HTR-8/SVneo (cell line): ENCODE measurements around the gene AKR1C1.
A peak's percentile ranks its signal among the peaks of the same experiment; 100 is the strongest.
"Not testable (repeated sequence)": the region's sequence is repeated elsewhere in the genome, so short reads cannot be mapped to it uniquely, and the experiment has no call there.

Experiments
- DNase-seq: peaks from one replicate; pipeline ENCODE4 v3.0.0; 2011; ENCODE audit warnings: low spot score, mixed read lengths; ENCODE audit not compliant: insufficient read length
- FAIRE-seq: peaks from 2 replicates; lab custom pipeline; 2011; peaks lifted over from hg19 to GRCh38; lab: Jason Lieb, UNC

AKR1C1 gene

DNA sequence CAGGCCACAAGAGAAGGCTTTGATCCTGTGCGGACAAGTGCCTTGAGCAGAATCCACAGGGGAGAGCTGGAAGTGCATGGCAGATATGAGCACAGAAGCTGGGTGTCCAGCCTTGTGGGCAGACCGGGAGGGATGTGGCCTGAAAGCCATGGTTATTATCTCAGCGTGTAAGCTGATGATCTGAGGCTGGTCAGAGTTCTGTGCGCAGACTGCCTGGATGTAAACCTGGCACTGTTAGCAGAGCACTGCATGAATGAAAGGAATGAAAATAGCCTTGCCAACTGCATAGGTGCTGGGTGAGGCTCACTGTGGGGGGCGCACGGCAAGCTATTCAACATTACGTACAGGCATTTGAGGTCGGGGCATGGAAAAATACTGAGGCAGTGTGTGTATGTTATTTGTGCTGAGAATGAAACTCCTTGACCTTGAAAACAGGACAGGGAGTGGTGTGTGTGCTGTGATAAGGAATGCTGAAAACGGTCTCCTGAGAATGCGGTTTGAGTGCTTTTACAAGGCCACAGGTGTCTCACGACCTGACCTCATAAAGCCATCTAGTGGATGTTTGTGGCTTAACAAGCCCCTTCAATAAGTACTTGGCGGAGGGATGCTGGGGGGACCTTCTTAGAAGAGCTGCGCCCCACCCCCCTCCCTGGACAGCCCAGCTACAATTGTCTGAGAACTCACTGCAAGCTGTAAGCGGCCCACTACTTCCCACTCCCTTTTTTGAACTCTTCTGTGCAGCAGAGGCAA lies 18.7 kb downstream of the AKR1C1 start:
- FAIRE-seq = no peak
- DNase-seq = peak; percentile 5

DNA sequence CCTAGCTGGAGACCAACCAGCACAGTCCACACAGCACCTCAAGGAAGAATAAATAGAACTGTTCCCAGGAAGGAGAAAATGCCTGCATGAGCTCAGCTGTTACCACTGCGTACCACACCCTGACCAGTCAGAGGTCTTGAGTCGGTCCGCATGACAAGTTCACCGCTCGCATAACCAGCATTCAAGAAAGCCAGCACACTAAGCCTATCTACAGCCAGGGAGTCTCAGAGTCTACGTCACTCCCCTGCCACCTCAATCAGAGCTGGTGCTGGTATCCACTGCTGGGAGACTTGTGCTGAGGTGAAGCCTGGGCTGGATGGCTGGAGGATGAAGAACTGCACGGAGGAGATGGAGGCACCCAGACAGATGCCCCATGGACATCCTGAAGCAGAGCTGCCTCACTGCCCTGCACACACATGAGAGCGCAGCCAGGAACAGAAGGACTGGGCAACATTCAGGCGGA lies 19.6 kb downstream of the AKR1C1 start:
- no peak for DNase-seq

DNA sequence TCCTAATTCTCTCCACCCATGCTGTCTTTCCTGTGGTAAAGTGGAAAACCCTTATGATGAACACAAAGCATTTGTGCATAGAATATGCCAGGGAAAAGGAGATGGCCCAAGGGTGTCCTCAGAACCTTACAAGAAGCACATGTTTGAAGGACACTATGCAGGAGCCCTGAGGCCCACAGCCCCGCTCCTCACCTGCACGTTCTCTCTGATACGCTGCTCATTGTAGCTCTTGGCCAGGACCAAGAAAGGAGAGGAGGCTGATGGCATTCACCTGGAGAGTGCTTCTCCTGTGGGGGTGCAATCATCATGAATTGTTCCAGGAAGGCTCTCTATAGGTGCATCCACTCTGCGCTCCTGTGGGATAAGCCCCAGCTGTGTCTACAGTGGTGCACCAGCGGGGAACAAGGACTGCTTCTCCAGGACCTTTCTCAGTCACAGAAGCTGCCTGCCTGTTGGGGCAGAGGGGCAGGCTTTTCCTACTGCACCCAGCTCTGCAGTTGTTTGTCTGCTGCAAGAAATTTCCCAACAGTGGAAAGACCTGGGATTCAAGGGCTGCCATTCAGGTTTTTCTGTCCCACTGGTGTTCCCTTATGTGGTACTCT lies 20.5 kb downstream of the AKR1C1 start:
- FAIRE-seq (no peak), DNase-seq (no peak)

More for the DNA sequence above, 19.6 kb downstream of the AKR1C1 start:
- FAIRE-seq = no peak

DNA sequence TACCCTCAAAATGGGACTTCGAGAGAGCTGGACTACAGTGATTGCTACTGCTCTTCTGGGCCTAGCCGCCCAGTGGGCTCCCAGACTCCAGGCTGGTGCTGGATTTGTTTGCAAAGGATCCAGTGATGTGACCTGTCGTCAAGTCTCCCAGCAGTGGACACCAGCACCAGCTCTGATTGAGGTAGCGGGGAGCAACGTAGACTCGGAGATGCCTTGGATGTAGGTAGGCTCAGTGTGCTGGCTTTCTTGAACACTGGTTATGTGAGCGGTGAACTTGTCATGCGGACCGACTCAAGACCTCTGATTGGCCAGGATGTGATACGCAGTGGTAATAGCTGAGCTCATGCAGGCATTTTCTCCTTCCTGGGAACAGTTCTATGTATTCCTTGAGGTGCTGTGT lies 21.0 kb downstream of the AKR1C1 start:
- FAIRE-seq (no peak), DNase-seq (no peak)

DNA sequence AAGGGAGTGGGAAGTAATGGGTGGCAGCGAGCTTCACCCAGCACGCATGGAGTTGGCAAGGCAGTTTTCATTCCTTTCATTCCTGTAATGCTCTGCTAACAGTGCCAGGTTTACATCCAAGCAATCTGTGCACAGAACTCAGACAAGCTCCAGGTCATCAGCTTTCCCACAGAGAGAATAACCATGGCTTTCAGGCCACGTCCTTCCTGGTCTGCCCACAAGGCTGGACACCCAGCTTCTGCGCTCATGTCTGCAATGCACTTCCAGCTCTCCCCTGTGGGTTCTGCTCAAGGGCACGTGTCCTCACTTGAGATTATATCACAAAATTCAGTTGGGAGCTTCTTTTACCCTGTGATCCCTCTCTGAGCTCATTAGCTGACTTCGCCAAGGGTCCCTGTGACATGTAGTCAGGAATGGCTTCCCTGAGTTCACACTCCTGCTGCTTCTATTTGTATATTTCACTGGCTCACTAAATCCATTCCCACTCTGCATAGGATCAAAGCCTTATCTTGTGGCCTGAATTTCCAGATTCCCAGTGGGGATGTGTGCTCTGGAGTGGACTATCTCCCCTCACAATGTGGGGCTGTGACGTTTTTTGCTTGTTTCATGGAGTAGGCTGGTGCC lies 21.9 kb downstream of the AKR1C1 start:
- DNase-seq (no peak), FAIRE-seq (no peak)

DNA sequence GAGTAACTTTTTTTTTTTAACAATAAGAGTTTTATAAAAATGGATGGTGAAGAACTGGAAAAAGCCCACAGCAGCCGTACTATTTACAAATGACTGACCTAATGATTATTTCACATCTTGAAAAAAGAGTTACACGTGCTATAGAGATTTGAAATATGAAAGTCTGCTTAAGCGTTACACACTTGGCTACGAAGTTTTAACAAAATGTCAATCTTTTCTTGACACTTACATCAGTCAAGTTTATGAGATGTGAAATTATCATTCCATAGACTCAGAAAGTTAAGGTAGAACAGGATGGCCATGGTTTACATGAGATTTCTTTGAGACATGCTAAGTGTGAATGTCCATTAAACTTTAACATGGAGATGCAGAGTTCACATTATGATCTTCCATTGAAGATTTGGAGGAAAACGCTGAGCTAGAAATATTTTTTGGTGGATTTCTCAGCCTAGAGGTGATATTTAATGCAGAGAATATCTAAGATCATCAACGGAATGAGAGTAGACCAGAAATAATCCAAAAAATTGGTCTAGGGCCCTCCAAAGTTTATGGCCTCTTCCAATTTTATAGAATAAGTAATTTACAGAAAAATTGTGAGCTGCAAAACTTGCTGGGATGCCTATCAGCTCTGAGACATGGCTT lies 24.9 kb downstream of the AKR1C1 start:
- not testable (repeated sequence) for FAIRE-seq, DNase-seq

DNA sequence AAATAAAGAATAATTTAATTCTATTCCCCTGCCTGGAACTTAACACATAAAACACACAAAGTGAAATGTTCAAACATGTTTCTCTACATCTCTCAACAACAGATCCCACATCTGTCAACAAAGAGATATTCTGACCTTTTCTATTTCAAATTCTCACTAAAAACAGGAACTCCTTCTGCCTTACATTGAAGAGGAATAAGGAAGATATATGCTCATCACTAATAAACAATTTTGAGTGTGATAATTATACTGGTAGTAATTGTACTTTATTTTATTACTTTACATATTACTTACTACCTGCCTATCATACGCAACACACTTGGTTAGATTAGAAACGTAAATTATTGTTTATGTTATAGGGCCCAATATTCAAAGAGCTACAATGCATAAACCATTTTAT lies 27.0 kb downstream of the AKR1C1 start:
- FAIRE-seq (no peak), DNase-seq (no peak)

DNA sequence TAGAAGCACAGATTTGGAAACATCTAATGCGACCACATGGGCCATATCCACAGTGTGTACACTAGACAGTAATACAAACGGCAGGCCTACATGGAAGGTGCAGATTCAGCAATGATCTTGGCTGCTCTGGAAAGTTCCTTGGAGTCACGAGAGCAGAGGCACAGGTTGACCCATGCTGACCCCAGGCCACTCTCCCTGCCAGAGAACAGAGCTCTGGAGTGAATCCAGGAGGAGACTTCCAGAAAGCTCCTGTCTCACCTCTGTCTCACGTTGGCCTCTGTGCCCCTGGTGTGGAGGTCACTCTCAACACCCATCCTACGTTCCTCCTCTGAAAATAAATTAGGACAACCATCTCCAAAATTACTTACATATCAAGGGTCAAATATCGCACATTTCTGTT lies 28.2 kb downstream of the AKR1C1 start:
- DNase-seq, FAIRE-seq: not testable (repeated sequence)

DNA sequence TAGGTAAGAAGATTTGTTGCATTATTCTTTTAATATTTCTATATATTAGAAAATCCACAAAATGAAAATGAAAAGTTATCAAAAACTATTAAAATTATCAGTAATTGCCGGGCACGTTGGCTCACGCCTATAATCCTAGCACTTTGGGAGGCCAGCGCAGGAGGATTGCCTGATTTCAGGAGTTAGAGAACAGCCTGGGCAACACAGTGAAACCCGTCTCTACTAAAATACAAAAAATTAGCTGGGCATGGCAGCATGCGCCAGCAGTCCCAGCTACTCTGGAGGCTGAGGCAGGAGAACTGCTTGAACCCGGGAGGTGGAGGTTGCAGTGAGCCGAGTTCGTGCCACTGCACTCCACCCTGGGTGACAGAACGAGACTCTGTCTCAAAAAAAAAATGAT lies 29.3 kb downstream of the AKR1C1 start:
- not testable (repeated sequence) for DNase-seq, FAIRE-seq

DNA sequence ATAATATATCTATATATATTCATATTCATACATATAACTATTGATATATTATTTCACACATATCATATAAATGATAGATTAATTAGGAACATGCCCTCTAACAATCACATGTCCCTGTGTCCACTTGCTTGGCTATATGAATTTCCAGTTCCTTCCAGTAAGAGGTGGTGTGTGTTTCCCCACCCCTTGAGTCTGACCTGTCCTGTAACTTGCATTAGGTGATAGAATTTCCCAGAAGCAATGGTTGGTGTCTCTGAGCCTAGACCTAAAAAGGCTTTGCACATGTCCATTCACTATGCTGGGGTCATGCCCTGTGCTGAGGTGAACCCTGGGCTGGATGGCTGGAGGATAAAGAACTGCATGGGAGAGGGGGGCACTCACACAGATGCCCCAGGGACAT lies 31.0 kb downstream of the AKR1C1 start:
- not testable (repeated sequence) for DNase-seq, FAIRE-seq

DNA sequence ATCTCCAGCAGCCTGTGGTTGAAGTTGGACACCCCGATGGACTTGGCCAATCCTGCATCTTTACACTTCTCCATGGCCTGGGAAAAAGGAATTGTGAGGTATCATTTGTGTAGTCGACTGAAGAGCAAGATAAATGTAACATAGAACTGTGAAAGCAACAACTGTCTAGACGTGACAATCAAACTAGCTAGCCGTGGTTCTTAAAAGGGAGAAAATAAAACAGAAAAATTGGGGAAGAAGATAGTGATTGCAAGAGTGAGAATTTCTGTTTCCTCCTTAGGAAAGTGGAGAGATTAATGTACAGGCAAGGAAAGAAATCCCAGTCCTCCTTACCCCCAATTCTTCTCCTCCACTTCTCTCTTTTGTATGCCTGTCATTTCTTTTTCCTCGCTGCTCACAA lies 35.5 kb downstream of the AKR1C1 start:
- FAIRE-seq (no peak), DNase-seq (no peak)

DNA sequence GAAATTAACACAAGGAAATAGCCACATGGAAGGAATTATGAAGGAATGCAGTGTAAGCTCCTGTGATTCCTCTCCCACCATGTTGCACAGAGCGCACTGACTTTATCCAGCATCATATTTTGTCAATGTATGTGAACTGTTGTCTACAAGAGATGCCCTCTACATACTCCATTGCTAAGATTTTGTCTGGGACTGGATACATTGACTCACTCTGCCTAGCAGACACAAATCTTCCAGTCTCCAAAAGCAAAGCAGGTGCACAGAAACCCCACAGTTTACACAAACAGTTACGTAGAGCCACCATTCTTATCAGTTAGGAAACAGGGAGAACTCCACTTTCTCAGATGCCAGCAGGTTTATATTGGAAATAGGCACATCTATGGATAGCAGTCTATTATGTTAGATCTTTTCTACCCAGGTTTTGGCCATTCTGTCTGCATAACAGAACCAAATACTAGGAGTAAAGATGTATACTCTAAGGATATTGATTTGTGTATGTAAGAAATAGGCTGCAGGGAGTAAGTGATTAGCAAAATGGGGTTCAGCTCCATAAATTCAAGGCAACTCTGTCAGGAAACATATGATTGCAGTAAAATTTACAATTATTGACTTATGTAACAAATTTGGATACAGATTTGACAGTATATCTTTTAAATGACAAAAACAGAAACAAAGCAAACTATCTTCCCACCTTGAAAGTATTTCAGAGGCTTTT lies 39.0 kb downstream of the AKR1C1 start:
- DNase-seq (no peak), FAIRE-seq (no peak)

DNA sequence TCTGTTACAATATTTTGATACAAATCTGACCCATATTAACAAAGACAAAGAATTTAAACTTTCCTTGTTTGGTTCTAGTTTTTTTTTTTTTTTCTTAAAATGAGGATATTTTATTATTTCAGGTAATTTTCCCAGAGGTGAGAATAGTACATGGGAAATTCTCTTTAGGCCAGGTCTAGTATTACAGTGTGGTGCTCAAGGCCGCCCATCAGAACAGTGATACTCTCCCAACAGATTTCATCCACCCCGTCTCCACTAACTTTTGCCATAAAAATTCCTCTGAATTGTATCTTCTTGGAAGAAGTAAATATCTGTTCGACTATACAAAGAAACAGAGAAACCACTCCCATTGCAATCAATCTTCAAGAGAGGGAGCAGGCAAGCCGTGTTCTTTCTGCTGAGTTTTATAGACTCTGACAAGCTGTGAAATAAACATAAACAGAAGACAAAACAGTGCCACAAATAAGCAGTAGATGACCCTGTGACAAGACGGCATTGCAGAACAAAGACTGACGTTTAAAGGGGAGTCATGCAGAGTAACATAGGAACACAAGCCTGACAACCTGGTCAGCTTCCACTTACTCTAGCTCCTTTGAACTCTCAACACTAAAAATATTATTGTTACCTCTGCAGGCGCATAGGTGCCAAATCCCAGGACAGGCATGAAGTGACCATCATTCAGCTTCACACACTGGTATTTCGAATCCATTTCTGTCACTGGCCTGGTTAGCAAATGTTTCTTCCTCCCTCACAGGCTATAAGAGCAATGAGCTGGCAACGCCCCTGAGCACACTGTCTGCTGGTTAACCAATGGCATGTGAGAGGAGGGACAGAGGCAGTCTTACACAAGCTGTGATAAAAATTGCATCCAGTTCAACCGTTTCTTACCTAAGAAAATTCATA lies 40.2 kb downstream of the AKR1C1 start, which contains the start of gene AKR1C2:
Gene AKR1C2 (minus strand): TSS at position 731 of the 903 bp plus-strand sequence. CDS start 22 bp downstream, at position 709.
- FAIRE-seq = peak; percentile 42
- DNase-seq = not testable (repeated sequence)

DNA sequence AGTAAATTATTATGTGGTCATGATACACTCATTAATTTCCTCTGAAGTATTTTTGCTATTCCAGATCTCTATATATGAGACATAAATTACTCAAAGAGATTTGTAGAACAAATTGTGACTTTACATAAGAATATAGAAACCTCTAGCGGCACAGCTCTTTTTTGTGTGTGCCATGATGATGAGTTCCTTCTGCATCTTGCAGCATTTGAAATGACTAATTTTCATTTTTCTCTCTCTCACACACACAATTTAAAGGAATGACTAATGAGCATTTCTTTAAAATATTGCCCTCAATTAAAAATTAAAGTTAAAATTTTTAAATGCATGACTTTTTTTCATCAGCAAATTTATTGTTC lies 40.8 kb downstream of the AKR1C1 start:
- FAIRE-seq, DNase-seq: not testable (repeated sequence)

DNA sequence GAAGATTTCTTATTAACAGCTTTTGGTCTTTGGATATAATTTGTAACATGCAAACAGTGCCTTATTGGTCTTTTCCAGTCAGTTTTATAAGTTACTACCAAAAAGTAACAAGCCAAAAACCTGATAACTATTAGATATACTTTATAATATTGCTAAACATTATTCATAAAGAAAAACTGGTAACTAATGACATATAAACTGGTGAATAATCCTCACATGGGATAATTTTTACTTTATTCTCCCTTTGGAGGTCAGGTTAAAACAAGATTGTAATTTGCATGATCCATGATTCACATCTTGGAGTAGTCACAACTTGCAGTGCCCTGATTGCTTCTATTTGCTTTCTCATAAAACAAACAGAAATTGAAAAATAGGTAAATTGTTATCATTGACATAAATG lies 41.3 kb downstream of the AKR1C1 start:
- FAIRE-seq = not testable (repeated sequence)

DNA sequence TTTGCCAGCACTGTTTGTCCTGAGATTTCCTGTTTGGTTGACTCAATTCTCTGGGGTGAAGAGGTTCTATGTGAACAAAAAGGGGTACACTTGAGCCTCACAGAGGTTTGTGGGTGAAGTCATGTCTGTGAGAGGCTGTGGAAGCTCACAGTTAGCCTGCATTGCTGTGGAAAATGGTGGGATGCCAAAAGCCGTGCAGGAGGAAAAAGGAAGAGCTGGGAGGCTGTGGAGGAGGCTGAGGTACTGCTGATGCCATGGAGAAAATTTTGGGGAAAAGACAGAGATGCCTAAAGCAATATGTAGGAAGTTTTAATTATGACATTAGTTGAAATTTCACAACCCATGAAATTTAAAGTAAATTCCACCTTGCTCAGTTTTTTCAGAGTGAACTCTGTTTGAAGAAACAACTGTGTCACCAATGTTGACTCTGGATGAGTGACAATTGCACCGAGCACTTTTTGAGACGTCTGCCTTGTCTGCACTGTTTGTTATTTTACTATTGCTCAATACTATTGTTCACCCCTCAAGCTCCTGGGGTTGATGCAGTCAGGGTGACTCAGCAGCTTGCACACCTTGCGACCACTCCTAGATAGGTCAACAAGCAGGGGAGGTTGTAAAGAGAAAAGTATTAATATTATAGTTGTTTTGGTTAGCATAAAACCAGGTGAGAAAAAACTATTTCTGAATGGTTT lies 45.8 kb downstream of the AKR1C1 start:
- not testable (repeated sequence) for FAIRE-seq, DNase-seq

More for the DNA sequence above, 41.3 kb downstream of the AKR1C1 start:
- not testable (repeated sequence) for DNase-seq

DNA sequence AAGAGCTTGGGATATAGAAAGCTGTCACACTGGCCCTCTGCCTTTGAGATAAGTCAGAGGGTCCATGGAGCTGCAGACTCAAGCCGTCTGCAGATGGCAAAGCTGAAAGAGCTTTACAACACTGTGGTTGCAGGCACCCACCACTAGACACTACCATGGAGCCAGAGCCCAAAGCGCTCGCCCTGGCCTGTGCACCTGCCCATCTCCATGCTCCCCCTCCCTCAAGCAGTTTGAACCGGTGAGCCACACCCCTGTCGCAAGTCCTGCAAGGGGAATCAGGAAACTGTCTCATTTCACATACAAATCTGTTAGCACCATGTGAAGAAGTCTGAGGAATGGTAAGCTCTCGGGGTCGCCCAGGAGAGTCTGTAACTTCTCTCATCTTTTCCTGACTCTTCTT lies 46.8 kb downstream of the AKR1C1 start:
- FAIRE-seq = not testable (repeated sequence)

DNA sequence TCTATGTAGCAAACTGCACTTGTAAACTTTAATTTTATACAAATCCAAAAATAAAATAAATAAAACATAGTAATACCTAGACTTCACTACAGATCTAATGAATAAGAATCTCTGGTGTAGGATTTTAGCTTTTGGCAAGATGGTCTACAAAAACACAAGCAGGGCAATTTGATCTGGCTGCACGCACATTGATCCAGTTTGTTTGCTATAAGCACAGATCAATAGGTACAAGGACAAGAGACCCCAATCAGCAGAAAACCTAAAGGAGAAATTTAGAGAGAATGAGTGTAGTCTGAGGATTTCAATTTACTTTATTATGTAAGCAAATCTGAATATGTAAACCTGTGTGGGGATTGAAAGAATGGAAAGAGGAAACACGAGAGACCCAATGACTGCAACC lies 48.2 kb downstream of the AKR1C1 start:
- not testable (repeated sequence) for FAIRE-seq, DNase-seq

More for the DNA sequence above, 46.8 kb downstream of the AKR1C1 start:
- not testable (repeated sequence) for DNase-seq
